ENCODE results near the gene ABCB1.

GRCh38 chr7:87604264-87604663 is 3.6 kb upstream of the ABCB1 start:
- TF ChIP-seq ETV6 (IDR thresholded peaks at IDR 0.05; ENCODE audit: borderline replicate concordance in 1 of 2, low read depth in 2 of 2, low read length in 1 of 2) (no peak), ETV6 (CRISPR knock-in tag; IDR thresholded peaks at IDR 0.05; ENCODE audit: borderline replicate concordance) (no peak), PTRF (tag; IDR thresholded peaks at IDR 0.05) (no peak), POLR2A (conservative IDR thresholded peaks at IDR 0.05) (no peak), ZC3H4 (CRISPR knock-in tag; IDR thresholded peaks at IDR 0.05; ENCODE audit: borderline replicate concordance) (no peak), ZNF75A (CRISPR knock-in tag; IDR thresholded peaks at IDR 0.05) (no peak), C11orf30 (IDR thresholded peaks at IDR 0.05; ENCODE audit: low read depth) (no peak), ZBTB8A (IDR thresholded peaks at IDR 0.05; ENCODE audit: partially characterized antibody) (no peak)
- TF ChIP-seq, protein P1, sequence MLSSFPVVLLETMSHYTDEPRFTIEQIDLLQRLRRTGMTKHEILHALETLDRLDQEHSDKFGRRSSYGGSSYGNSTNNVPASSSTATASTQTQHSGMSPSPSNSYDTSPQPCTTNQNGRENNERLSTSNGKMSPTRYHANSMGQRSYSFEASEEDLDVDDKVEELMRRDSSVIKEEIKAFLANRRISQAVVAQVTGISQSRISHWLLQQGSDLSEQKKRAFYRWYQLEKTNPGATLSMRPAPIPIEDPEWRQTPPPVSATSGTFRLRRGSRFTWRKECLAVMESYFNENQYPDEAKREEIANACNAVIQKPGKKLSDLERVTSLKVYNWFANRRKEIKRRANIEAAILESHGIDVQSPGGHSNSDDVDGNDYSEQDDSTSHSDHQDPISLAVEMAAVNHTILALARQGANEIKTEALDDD (IDR thresholded peaks at IDR 0.05): no peak
- TF ChIP-seq, protein P2, sequence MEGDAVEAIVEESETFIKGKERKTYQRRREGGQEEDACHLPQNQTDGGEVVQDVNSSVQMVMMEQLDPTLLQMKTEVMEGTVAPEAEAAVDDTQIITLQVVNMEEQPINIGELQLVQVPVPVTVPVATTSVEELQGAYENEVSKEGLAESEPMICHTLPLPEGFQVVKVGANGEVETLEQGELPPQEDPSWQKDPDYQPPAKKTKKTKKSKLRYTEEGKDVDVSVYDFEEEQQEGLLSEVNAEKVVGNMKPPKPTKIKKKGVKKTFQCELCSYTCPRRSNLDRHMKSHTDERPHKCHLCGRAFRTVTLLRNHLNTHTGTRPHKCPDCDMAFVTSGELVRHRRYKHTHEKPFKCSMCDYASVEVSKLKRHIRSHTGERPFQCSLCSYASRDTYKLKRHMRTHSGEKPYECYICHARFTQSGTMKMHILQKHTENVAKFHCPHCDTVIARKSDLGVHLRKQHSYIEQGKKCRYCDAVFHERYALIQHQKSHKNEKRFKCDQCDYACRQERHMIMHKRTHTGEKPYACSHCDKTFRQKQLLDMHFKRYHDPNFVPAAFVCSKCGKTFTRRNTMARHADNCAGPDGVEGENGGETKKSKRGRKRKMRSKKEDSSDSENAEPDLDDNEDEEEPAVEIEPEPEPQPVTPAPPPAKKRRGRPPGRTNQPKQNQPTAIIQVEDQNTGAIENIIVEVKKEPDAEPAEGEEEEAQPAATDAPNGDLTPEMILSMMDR (IDR thresholded peaks at IDR 0.05 in 2 of 3, conservative IDR thresholded peaks at IDR 0.05 in 1 of 3; ENCODE audit: insufficient read depth in 2 of 3, low read depth in 1 of 3, low read length in 3 of 3): no peak

Data from K562 (cell line).